HAP-1 (cell line): ENCODE measurements around the gene TMEM203.

ENCODE experiments used
- DNase-seq, 2 experiments: peaks; one replicate each; pipeline ENCODE4 v3.0.0-alpha.2; 2016 to 2020; ENCODE audit warnings: low spot score in 2 of 2
- H3K27me3 ChIP-seq: fragments of 250-450 bp; sonication (Bioruptor Pico); 2 replicates; pipeline ENCODE4 v1.5.1; 2020; ENCODE audit warnings: low read depth, mild to moderate bottlenecking, moderate library complexity
- H3K36me3 ChIP-seq: fragments of 250-450 bp; sonication (Bioruptor Pico); replicated peaks from 2 replicates; pipeline ENCODE4 v1.5.1; 2020; ENCODE audit warnings: mild to moderate bottlenecking
- H3K4me1 ChIP-seq: fragments of 250-450 bp; sonication (Bioruptor Pico); 2 replicates; pipeline ENCODE4 v1.5.1; 2020; ENCODE audit warnings: mild to moderate bottlenecking
- H3K4me3 ChIP-seq: fragments of 250-450 bp; sonication (Bioruptor Pico); 2 replicates; pipeline ENCODE4 v1.5.1; 2020; ENCODE audit warnings: mild to moderate bottlenecking, moderate library complexity
- H3K9me3 ChIP-seq: fragments of 250-450 bp; sonication (Bioruptor Pico); 2 replicates; pipeline ENCODE4 v1.5.1; 2020; ENCODE audit warnings: mild to moderate bottlenecking, moderate library complexity
- in situ Hi-C: fragments of 300-500 bp; cut with MboI; formaldehyde crosslinking; loops from 3 replicates; pipeline ENCODE4 v1.14.3; 2020; ENCODE audit warnings: low sequenced_read_pairs, inconsistent platforms, mixed read lengths

The TMEM203 gene

DNA sequence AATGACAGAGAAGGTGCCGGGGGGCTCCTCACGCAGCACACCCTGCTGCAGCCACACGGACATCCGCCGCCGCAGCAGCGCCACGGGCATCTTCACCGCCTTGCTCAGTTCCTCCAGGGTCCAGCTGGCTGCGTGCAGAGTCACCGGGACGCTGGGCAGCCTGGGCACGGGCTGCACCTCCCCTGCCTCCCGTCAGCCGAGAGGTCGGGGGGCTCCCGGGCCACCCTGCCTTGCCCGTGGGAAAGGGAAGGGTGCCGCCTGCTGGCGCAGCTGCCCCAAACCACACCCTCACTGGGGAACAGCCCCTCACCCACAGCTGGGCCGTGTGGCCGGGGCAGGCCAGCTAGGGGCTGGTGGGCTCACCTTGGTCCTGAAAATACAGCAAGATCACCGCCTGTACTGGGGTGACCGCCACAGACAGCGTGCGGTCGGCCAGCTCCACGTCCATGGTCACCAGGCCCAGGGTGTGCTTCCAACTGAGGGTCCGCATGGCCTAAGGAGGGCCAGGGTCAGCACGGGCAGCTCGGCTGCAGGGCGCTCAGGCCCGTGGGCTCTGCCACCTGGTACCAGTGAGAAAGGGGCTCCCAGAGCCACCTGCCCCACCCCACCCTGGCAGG, 30.0 kb downstream of the TMEM203 start:
- no peak for DNase-seq
- no peak overlapping the region for H3K4me3 ChIP-seq
- no peaks in the 10 kb centered on the region for H3K9me3 ChIP-seq
- H3K36me3 ChIP-seq: peaks cover 10% of the 10 kb centered on the region
- no peaks in the 10 kb centered on the region for H3K27me3 ChIP-seq
- in situ Hi-C loops: no loop called here
- no peaks in the 10 kb centered on the region for H3K4me1 ChIP-seq

GRCh38 chr9:137174722-137175293, 30.6 kb downstream of the TMEM203 start:
- Histone ChIP-seq H3K4me3 (no peak overlapping the region), H3K27me3 (peaks cover under 1% of the 10 kb centered on the region)
- DNase-seq: no peak

DNA sequence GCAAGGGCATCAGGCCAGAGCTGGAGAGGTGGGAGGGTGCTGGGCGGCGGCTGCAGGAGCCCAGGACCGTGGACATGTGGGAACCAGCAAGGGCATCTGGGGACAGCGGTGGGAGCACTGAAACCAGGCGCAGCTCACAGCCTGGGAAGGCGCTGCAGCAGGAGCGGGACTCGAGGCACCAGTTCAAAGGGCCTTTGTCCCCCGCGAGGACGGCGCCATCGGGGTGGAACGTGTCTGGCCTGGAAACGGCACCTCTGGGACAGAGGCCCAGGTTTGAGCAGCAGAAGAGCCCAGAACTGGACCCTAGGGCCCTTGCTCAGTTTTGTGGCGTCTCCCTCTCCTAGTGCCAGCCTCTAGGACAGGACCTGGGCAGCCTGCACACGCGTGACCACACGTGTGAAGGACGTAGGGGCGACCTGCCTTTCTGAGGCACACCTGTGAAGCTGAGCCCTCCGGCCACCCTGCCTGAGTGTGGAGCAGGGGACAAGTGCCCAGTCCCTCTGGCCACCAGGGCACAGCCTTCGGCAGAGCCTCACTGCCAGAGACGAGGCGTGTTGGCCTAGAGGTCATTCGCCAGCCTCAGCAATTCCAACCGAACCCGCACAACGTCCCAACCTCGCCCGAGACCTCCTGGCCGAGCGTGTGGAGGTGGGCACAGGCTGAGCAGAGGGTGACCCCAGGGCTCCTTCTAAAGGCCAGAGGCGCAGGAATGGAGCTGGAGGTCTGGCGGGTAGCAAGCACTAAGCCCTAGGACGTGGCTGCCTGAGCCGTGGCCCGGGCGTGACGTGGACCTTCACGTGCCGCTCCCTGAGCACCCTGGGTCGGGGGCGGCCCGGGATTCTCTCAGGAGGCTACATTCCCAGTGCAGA, 31.4 kb downstream of the TMEM203 start:
- no peaks in the 10 kb centered on the region for H3K9me3 ChIP-seq
- peaks cover 8% of the 10 kb centered on the region for H3K27me3 ChIP-seq
- in situ Hi-C loops: no loop called here
- no peaks in the 10 kb centered on the region for H3K4me1 ChIP-seq
- DNase-seq: no peak
- no peak overlapping the region for H3K4me3 ChIP-seq
- no peaks in the 10 kb centered on the region for H3K36me3 ChIP-seq

More at GRCh38 chr9:137174722-137175293, 30.6 kb downstream of the TMEM203 start:
- H3K4me1 ChIP-seq: no peaks in the 10 kb centered on the region
- H3K9me3 ChIP-seq: no peaks in the 10 kb centered on the region
- peaks cover 3% of the 10 kb centered on the region; the same call in 1 of the 2 replicates for H3K36me3 ChIP-seq
- in situ Hi-C loops: no loop called here

DNA sequence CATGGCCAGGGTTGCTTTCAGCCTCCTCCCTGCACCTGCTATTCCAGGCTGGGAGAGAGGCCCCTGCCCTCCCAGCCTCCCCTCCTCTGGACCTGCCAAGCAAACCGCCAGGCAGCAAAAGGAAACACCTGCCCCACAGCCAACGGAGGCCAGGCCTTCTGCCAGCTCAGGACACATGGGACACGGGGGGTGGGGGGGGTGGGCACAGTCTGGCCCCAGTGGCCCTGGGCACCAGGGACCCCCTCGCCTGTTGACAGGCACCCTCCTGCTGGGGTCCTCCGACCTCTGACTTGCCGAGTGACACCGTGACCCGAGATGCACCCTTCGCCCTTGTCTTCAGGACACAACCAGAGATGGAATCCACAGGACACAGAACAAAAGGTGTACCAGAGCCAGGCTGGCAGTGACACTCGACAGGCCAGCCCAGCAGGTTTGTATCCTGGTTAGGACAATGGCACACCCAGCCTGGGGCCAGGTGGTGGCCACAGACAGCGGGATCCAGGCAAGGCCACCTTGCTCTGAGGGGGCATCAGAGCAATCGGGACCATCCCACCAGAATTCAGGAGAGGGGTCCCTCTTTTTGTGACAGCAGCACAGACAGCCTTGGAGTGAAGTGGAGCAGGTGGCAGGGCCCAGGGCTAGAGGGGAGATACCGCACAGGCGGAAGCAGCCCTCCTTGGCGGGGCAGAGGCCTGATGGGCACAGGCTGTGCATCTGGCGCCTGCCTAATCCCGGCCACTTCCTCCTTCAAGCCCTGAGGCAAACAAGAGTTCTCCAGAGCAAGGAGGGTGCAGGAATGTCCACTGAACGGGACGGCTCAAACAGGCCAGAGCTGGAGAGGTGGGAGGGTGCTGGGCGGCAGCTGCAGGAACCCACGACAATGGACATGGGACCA, 32.3 kb downstream of the TMEM203 start:
- in situ Hi-C loops: no loop called here
- H3K36me3 ChIP-seq: no peaks in the 10 kb centered on the region
- no peaks in the 10 kb centered on the region for H3K4me1 ChIP-seq
- DNase-seq: no peak
- H3K27me3 ChIP-seq: peaks cover 15% of the 10 kb centered on the region
- H3K4me3 ChIP-seq: no peak overlapping the region
- no peaks in the 10 kb centered on the region for H3K9me3 ChIP-seq

DNA sequence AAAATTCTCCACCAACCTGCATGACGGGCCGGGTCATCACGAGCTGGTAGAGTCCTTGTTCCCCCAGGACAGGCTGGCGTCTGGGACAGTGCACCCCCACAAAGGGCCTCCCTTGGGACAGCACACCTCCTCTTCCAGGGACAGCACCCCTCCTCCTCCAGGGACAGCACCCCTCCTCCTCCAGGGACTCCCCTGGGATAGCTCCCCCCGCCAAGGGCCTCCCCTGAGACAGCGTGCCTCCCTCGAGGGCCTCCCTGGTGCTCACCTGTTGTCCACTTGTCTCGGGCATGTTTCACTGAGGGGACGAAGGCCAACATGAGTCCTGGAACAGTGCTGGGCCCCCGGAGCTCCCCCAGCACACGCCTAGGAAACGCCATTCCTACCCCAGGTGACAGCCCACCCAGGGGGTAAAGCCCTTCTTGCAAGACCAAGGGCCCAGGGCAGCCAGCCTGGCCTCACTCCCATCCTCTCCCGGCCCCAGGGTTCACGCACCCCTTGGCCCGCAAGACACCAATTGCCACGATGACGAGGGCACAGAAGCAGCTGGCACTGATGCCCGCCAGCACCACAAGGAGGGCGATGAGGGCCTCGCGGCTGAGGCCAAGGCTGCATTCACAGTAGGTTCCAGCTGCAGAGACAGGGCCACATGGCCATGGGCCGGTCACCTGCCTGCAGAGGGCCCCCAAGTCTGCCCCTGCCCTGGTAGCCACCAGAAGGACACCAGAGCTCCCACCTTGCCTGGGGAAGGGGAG, 34.1 kb downstream of the TMEM203 start:
- in situ Hi-C loops: no loop called here
- H3K9me3 ChIP-seq: no peaks in the 10 kb centered on the region

DNA sequence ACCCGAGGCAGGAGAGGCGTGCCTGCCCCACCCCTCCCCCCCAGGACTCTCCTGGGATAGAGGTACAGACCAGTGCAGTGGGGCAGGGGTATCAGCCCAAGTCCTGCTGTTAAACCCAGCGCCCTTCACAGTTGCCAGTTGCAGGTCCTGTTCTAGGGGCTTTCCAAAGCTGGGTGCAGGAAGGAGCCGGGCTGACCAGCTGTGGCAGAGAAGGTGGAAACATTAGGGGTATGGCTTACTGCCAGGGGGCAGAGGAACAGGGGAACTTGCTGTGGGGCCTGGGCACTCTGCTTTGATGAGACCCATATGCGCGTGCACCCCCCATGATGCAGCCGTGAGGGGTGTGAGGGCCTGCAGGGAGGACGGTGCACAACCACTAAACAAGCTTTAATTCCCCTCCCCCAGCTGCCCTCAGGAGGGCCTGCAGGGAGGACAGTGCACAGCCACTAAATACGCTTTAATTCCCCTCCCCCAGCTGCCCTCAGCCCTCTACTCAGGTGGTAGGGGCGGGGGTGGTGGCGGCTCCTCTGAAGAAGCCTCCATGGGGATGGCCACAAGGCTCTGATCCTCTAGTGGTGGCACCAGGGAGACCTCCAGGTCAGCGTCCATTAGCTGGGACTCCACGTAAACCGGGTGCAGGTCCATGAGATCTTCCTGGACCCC, 34.8 kb downstream of the TMEM203 start:
- in situ Hi-C loops: no loop called here

More for the DNA sequence above, 34.1 kb downstream of the TMEM203 start:
- Histone ChIP-seq H3K4me1 (no peaks in the 10 kb centered on the region), H3K27me3 (peaks cover 31% of the 10 kb centered on the region), H3K36me3 (no peaks in the 10 kb centered on the region), H3K4me3 (no peak overlapping the region)
- no peak for DNase-seq

GRCh38 chr9:137169896-137170358, 35.5 kb downstream of the TMEM203 start, which contains the start of gene LRRC26:
LRRC26 (minus strand) TSS chr9:137170051; CDS start chr9:137169943, 108 bp downstream.
- in situ Hi-C loops: no loop called here
- DNase-seq: no peak
- Histone ChIP-seq H3K4me3 (no peak within 1 kb of the TSS), H3K9me3 (no peaks in the 10 kb centered on the region), H3K27me3 (peaks cover 45% of the 10 kb centered on the region), H3K4me1 (no peaks in the 10 kb centered on the region), H3K36me3 (no peaks in the 10 kb centered on the region)

More for the DNA sequence above, 34.8 kb downstream of the TMEM203 start:
- no peaks in the 10 kb centered on the region for H3K4me1 ChIP-seq
- H3K9me3 ChIP-seq: no peaks in the 10 kb centered on the region
- no peak for DNase-seq
- H3K4me3 ChIP-seq: no peak overlapping the region
- H3K27me3 ChIP-seq: peaks cover 38% of the 10 kb centered on the region
- no peaks in the 10 kb centered on the region for H3K36me3 ChIP-seq

GRCh38 chr9:137168904-137169856, 36.3 kb downstream of the TMEM203 start:
- no peaks in the 10 kb centered on the region for H3K9me3 ChIP-seq
- no peaks in the 10 kb centered on the region for H3K4me1 ChIP-seq
- no peak for DNase-seq
- H3K36me3 ChIP-seq: no peaks in the 10 kb centered on the region
- peaks cover 46% of the 10 kb centered on the region for H3K27me3 ChIP-seq
- no peak overlapping the region for H3K4me3 ChIP-seq
- in situ Hi-C loops: no loop called here

DNA sequence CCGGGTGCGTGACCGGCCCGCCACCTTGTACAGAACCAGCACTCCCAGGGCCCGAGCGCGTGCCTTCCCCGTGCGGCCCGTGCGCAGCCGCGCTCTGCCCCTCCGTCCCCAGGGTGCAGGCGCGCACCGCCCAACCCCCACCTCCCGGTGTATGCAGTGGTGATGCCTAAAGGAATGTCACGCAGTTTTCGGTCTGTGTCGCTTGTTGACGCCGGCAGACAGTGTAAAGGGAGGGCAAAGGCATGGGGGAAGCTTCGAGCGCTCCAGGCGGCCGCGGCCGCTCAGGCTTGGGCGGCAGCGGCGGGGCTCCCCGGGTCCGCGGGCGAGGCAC, 36.9 kb downstream of the TMEM203 start:
- H3K9me3 ChIP-seq: no peaks in the 10 kb centered on the region
- no peak for DNase-seq
- no peaks in the 10 kb centered on the region for H3K4me1 ChIP-seq
- in situ Hi-C loops: no loop called here
- H3K4me3 ChIP-seq: no peak overlapping the region
- peaks cover 46% of the 10 kb centered on the region for H3K27me3 ChIP-seq
- H3K36me3 ChIP-seq: no peaks in the 10 kb centered on the region

- in situ Hi-C loops: no loop called here
- peaks cover 46% of the 10 kb centered on the region for H3K27me3 ChIP-seq
- no peak overlapping the region for H3K4me3 ChIP-seq
- no peak for DNase-seq
- H3K36me3 ChIP-seq: no peaks in the 10 kb centered on the region
- no peaks in the 10 kb centered on the region for H3K4me1 ChIP-seq
- H3K9me3 ChIP-seq: no peaks in the 10 kb centered on the region
Measured at GRCh38 chr9:137167747-137168572, 37.5 kb downstream of the TMEM203 start.

- Histone ChIP-seq H3K4me1 (no peaks in the 10 kb centered on the region), H3K27me3 (peaks cover 46% of the 10 kb centered on the region), H3K9me3 (no peaks in the 10 kb centered on the region), H3K36me3 (no peaks in the 10 kb centered on the region), H3K4me3 (no peak overlapping the region)
- DNase-seq: no peak
- in situ Hi-C loops: no loop called here
Measured at GRCh38 chr9:137167277-137167746, 38.1 kb downstream of the TMEM203 start.
